K562 (cell line): ENCODE results near the gene AGBL1. TPM values are rescaled to one million over a fixed set of nuclear protein-coding genes. Genes with fewer than 3 reads are reported as not detected.

Experiments
- ATAC-seq: fragments of 200-7000 bp; cut with Tn5 transposase; 3 replicates; pipeline ENCODE4 v1.9.1; 2020; ENCODE audit warnings: moderate library complexity
- BruUV-seq: library from RNA; stranded (reverse); fragments of 400-500 nt; replicated peaks from 2 replicates; lab custom pipeline; 2021; lab: Mats Ljungman, UMichigan
- CTCF ChIA-PET: fragments of 300-600 bp; formaldehyde crosslinking; extraction: SDS; loops from one replicate; lab custom pipeline; 2021; ENCODE audit warnings: low intra/inter-chr PET ratio; lab: Yijun Ruan, JAX
- POLR2A ChIA-PET: fragments of 300-600, 350-650 bp; sonication (Branson Sonifier 250); formaldehyde crosslinking; extraction: SDS; loops from one replicate; lab custom pipeline; 2021; ENCODE audit warnings: antibody characterized with exemption, inconsistent platforms; lab: Yijun Ruan, JAX
- DNase-seq, 4 experiments: peaks; one replicate each; pipeline versions ENCODE4 v3.0.0 to v3.0.0-alpha.2; 2011 to 2018; ENCODE audit warnings: low spot score in 3 of 4, mixed read lengths in 3 of 4; ENCODE audit errors: extremely low read depth in 1 of 4
- FAIRE-seq: peaks from 2 replicates; lab custom pipeline; 2011; peaks lifted over from hg19 to GRCh38; lab: Jason Lieb, UNC
- H2AFZ ChIP-seq: 2 replicates; pipeline ENCODE4 v1.6.0; 2011; ENCODE audit warnings: low read depth, low read length, control low read depth, inconsistent platforms
- H3K27ac ChIP-seq: fragments of 200-600 bp; 3 replicates; pipeline ENCODE4 v1.8.0; 2011; ENCODE audit warnings: low read depth, mild to moderate bottlenecking, control low read depth, inconsistent platforms, low read length, moderate library complexity, mixed read lengths; ENCODE audit errors: extremely low read depth
- H3K27me3 ChIP-seq, 2 experiments: fragments of 300-600 bp in 1 of 2; 2 replicates in 1 of 2; 3 replicates in 1 of 2; pipeline versions ENCODE4 v1.6.0 to v1.8.0; 2011; ENCODE audit warnings: inconsistent platforms in 2 of 2, low read length in 2 of 2, mild to moderate bottlenecking in 1 of 2, mixed read lengths in 1 of 2, moderate library complexity in 1 of 2; ENCODE audit not compliant: control insufficient read depth in 2 of 2, insufficient read depth in 2 of 2
- H3K36me3 ChIP-seq: fragments of 300-600 bp; 3 replicates; pipeline ENCODE4 v1.8.0; 2011; ENCODE audit warnings: mild to moderate bottlenecking, low read length, inconsistent platforms; ENCODE audit not compliant: control insufficient read depth, insufficient read depth
- H3K4me1 ChIP-seq, 2 experiments: fragments of 200-600 bp in 1 of 2; replicated peaks in 1 of 2; 2 replicates in 1 of 2; 3 replicates in 1 of 2; pipeline versions ENCODE4 v1.5.1 to v1.8.0; 2011; ENCODE audit warnings: inconsistent platforms in 2 of 2, low read length in 2 of 2, mild to moderate bottlenecking in 1 of 2, mixed read lengths in 1 of 2, moderate library complexity in 1 of 2; ENCODE audit not compliant: control insufficient read depth in 2 of 2, insufficient read depth in 2 of 2
- H3K4me2 ChIP-seq: 2 replicates; pipeline ENCODE4 v1.6.1; 2011; ENCODE audit warnings: low read length, control low read depth, inconsistent platforms, mixed read lengths; ENCODE audit not compliant: insufficient read depth
- H3K4me3 ChIP-seq: fragments of 200-600 bp; sonication (generic), shearing (Covaris generic); 2 replicates; pipeline ENCODE4 v1.5.1; 2016; ENCODE audit warnings: control low read depth, inconsistent platforms
- H3K79me2 ChIP-seq: fragments of 200-600 bp; 3 replicates; pipeline ENCODE4 v1.8.0; 2011; ENCODE audit warnings: low read length, inconsistent platforms; ENCODE audit not compliant: control insufficient read depth, insufficient read depth
- H3K9ac ChIP-seq, 2 experiments: 2 replicates each; pipeline versions ENCODE4 v1.6.0 to v1.6.1; 2011; ENCODE audit warnings: low read depth in 2 of 2, low read length in 2 of 2, control low read depth in 1 of 2, inconsistent platforms in 1 of 2, mild to moderate bottlenecking in 1 of 2, mixed read lengths in 1 of 2; ENCODE audit not compliant: insufficient read depth in 1 of 2
- H3K9me1 ChIP-seq: one replicate; pipeline ENCODE4 v1.6.0; 2011; ENCODE audit warnings: inconsistent platforms, mild to moderate bottlenecking, low read length, moderate library complexity; ENCODE audit not compliant: control insufficient read depth, insufficient read depth
- H3K9me3 ChIP-seq: replicated peaks from 2 replicates; pipeline ENCODE4 v1.5.1; 2011; ENCODE audit warnings: low read depth, low read length, inconsistent platforms; ENCODE audit not compliant: control insufficient read depth, insufficient read depth
- H4K20me1 ChIP-seq: replicated peaks from 2 replicates; pipeline ENCODE4 v1.6.1; 2011; ENCODE audit warnings: low read length, inconsistent platforms, mixed read lengths; ENCODE audit not compliant: control insufficient read depth, insufficient read depth
- CAMTA2 ChIP-seq: fragments of 250-450 bp; sonication (Bioruptor Pico); conservative IDR thresholded peaks from 2 replicates; pipeline ENCODE4 v1.5.1; 2022
- GATAD2B ChIP-seq: fragments of 450-650 bp; IDR thresholded peaks from 2 replicates; pipeline ENCODE4 v1.6.1; 2017; ENCODE audit warnings: mild to moderate bottlenecking, borderline replicate concordance
- PTRF ChIP-seq: fragments of 450-650 bp; IDR thresholded peaks from 2 replicates; pipeline ENCODE4 v1.6.1; 2016; ENCODE audit warnings: mild to moderate bottlenecking, missing genetic modification characterization, missing compliant biosample characterization
- RUNX1 ChIP-seq: sonication (generic); IDR thresholded peaks from 2 replicates; pipeline ENCODE4 v1.6.1; 2016; ENCODE audit warnings: antibody characterized with exemption, low read depth
- ZNF239 ChIP-seq: fragments of 250-450 bp; sonication (Bioruptor Pico); IDR thresholded peaks from 2 replicates; pipeline ENCODE4 v1.4.0; 2020; ENCODE audit warnings: mild to moderate bottlenecking
- ZNF263 ChIP-seq: sonication (generic); formaldehyde crosslinking; IDR thresholded peaks from 2 replicates; pipeline ENCODE4 v1.8.0; 2022; ENCODE audit warnings: mild to moderate bottlenecking, missing genetic modification reagents, borderline replicate concordance
- ZNF398 ChIP-seq: fragments of 250-450 bp; sonication (Bioruptor Pico); IDR thresholded peaks from 2 replicates; pipeline ENCODE4 v1.8.0; 2021; ENCODE audit warnings: moderate library complexity, mild to moderate bottlenecking, inconsistent platforms
- ZNF644 ChIP-seq: fragments of 200-800 bp; sonication (Bioruptor generic); IDR thresholded peaks from 2 replicates; pipeline ENCODE4 v1.6.1; 2016; ENCODE audit warnings: low read depth, missing genetic modification characterization, missing compliant biosample characterization
- WGBS: fragments of 100-300 bp; shearing (Covaris generic); methylation state at CpG from one replicate; pipeline ENCODE4 v1.1.6; 2016; ENCODE audit warnings: low coverage, mixed read lengths; ENCODE audit not compliant: insufficient coverage; ENCODE audit errors: missing lambda C conversion rate; 5-methylcytosine and 5-hydroxymethylcytosine counted together
- in situ Hi-C: fragments of 300-500 bp; cut with MboI; formaldehyde crosslinking; loops from 4 replicates; pipeline ENCODE4 v1.15.0; 2018; ENCODE audit warnings: inconsistent platforms, mixed read lengths
- intact Hi-C: fragments of 100-400 bp; cut with micrococcal nuclease; formaldehyde crosslinking; loops from 2 replicates; pipeline ENCODE4 v1.14.2; 2022
- polyA plus RNA-seq, 8 experiments: library from polyadenylated mRNA; depleted of rRNA in 4 of 8; stranded (reverse) in 5 of 8; unstranded in 3 of 8; fragments of >200 nt; fragmentation: Nextera tagmentation in 2 of 8; fragmentation: Illumina TruSeq in 1 of 8; extraction: Ambion mirVana in 2 of 8; extraction: Trizol in 1 of 8; gene quantifications; 2 replicates each; pipeline versions ENCODE4 v1.2.1 to v1.2.3, GENCODE V29; 2011 to 2014; ENCODE audit warnings: inconsistent platforms in 1 of 8, missing spikeins in 1 of 8
- total RNA-seq, 7 experiments: library from RNA; depleted of rRNA in 6 of 7; stranded (reverse); fragments of >200 nt in 6 of 7; fragmentation: Illumina TruSeq in 2 of 7; extraction: Trizol in 2 of 7; gene quantifications; 2 replicates each; pipeline versions ENCODE4 v1.2.1 to v1.2.3, GENCODE V29; 2011 to 2021; ENCODE audit warnings: low replicate concordance in 1 of 7
- TF ChIP-seq, protein P1 (sequence below): sonication (generic); formaldehyde crosslinking; IDR thresholded peaks from 2 replicates; pipeline ENCODE4 v1.8.1; 2023; ENCODE audit warnings: mild to moderate bottlenecking, missing genetic modification reagents
- TF ChIP-seq, protein P2 (sequence below): fragments of 250-450 bp; sonication (Bioruptor Pico); IDR thresholded peaks from 2 replicates; pipeline ENCODE4 v1.5.0; 2022; ENCODE audit warnings: mild to moderate bottlenecking
- TF ChIP-seq, protein P3 (sequence below): fragments of 450-650 bp; IDR thresholded peaks from one replicate; pipeline ENCODE4 v1.6.1; 2018; ENCODE audit warnings: mild to moderate bottlenecking, moderate library complexity; ENCODE audit not compliant: partially characterized antibody

The AGBL1 gene
- total and polyA plus RNA-seq, 9 of the 15 experiments (the other 6 are each of a cell fraction or from before 2014, with no cell fraction given) = not detected

GRCh38 chr15:86355361-86355760 is 275.7 kb downstream of the AGBL1 start (continued):
- TF ChIP-seq ZNF398 (CRISPR knock-in tag) (no peak), CAMTA2 (CRISPR knock-in tag) (no peak), GATAD2B (no peak), ZNF263 (CRISPR knock-in tag) (no peak)
- TF ChIP-seq, protein P1, sequence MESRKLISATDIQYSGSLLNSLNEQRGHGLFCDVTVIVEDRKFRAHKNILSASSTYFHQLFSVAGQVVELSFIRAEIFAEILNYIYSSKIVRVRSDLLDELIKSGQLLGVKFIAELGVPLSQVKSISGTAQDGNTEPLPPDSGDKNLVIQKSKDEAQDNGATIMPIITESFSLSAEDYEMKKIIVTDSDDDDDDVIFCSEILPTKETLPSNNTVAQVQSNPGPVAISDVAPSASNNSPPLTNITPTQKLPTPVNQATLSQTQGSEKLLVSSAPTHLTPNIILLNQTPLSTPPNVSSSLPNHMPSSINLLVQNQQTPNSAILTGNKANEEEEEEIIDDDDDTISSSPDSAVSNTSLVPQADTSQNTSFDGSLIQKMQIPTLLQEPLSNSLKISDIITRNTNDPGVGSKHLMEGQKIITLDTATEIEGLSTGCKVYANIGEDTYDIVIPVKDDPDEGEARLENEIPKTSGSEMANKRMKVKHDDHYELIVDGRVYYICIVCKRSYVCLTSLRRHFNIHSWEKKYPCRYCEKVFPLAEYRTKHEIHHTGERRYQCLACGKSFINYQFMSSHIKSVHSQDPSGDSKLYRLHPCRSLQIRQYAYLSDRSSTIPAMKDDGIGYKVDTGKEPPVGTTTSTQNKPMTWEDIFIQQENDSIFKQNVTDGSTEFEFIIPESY (CRISPR knock-in tag) = no peak

DNA sequence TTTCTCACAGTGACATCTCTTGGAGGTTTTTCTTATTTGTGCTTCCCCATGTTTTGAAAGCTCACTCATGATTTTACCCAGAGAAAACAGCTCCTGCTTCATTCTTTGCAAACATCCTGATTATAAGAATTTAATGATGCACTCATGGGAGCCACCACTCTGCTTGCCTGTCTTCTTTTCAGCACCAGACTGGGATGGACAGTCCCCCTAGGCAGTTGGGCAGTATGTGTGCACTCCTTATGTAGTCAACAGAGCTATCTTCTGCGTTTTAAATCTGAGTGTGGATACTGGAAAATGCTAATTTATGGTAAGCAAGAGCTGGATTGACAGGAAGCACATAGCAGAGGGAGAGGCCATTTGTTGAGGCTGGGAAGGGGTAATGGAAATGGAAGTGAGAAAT is 276.1 kb downstream of the AGBL1 start:
- H3K4me2 ChIP-seq = no peak overlapping the region
- H3K4me3 ChIP-seq = no peak overlapping the region
- no peaks in the 10 kb centered on the region for H3K9me3 ChIP-seq
- FAIRE-seq (no peak), ATAC-seq (no peak), DNase-seq (no peak)
- no peak overlapping the region for H2AFZ ChIP-seq
- no peak overlapping the region for H3K9ac ChIP-seq
- intact Hi-C loops = no loop called here
- H3K79me2 ChIP-seq = no peaks in the 10 kb centered on the region
- ChIA-PET POLR2A (no interaction called here), CTCF (no interaction called here)
- no peaks in the 10 kb centered on the region for H3K36me3 ChIP-seq
- H3K27ac ChIP-seq = no peak overlapping the region
- H4K20me1 ChIP-seq = no peaks in the 10 kb centered on the region
- 0% methylated on average over 1 of the region's 1 CpG for WGBS
- BruUV-seq = no TSS peak
- in situ Hi-C loops = no loop called here
- no peaks in the 10 kb centered on the region for H3K9me1 ChIP-seq
- no peaks in the 10 kb centered on the region for H3K27me3 ChIP-seq
- no peaks in the 10 kb centered on the region for H3K4me1 ChIP-seq
- TF ChIP-seq, protein P2, sequence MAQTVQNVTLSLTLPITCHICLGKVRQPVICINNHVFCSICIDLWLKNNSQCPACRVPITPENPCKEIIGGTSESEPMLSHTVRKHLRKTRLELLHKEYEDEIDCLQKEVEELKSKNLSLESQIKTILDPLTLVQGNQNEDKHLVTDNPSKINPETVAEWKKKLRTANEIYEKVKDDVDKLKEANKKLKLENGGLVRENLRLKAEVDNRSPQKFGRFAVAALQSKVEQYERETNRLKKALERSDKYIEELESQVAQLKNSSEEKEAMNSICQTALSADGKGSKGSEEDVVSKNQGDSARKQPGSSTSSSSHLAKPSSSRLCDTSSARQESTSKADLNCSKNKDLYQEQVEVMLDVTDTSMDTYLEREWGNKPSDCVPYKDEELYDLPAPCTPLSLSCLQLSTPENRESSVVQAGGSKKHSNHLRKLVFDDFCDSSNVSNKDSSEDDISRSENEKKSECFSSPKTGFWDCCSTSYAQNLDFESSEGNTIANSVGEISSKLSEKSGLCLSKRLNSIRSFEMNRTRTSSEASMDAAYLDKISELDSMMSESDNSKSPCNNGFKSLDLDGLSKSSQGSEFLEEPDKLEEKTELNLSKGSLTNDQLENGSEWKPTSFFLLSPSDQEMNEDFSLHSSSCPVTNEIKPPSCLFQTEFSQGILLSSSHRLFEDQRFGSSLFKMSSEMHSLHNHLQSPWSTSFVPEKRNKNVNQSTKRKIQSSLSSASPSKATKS (CRISPR knock-in tag) = no peak
- no peak for TF ChIP-seq ZNF644 (tag)
- TF ChIP-seq PTRF = no peak
- TF ChIP-seq, protein P3, sequence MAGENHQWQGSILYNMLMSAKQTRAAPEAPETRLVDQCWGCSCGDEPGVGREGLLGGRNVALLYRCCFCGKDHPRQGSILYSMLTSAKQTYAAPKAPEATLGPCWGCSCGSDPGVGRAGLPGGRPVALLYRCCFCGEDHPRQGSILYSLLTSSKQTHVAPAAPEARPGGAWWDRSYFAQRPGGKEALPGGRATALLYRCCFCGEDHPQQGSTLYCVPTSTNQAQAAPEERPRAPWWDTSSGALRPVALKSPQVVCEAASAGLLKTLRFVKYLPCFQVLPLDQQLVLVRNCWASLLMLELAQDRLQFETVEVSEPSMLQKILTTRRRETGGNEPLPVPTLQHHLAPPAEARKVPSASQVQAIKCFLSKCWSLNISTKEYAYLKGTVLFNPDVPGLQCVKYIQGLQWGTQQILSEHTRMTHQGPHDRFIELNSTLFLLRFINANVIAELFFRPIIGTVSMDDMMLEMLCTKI = no peak
- TF ChIP-seq ZNF239 (CRISPR knock-in tag) = no peak
- no peak for TF ChIP-seq RUNX1
